ENCODE results near the gene CDCA7L.
"Not testable (repeated sequence)": the region's sequence is repeated elsewhere in the genome, so short reads cannot be mapped to it uniquely, and the experiment has no call there.

The CDCA7L gene

DNA sequence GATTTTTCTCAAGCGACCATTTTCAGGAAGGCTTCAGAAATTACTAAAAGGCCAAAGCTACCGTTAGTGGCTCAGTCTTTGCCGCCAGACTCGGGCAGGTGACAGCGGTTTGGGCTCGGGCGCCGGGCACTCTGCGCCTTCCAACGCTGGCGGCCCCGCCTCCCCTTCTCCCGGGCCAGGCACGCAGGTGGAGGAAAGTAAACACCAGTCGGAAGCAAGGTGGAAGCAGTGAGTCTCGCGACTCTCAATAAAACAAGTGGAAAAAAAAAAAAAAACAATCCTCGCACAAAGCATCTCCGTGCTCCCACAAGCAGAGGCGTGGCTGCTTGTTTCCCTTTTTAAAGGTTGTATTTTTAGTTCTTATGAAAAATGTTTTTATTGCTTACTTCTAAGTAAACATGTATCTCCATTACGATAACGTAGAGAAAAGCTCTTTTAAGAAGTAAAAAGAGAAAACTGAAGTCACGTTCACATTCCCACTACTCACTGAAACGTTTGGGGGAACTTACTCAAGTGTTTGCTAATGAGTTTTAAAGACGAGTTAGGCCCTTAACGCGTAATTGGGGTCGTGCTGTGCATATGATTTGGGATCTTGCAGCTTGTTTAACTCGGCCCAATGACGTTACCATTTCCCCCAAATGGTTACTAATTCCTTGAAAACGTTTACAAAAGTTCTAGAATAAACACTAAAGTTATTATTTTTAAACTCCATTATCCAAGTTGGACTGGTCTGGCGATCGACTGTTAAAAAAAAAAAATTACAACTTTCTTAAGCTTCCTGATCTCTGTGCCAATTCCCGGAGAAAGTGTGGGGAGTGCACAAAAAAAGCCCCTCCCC, 864 bp downstream of the CDCA7L start:
- DNase-seq (ENCODE audit: low read depth in 2 of 2): no peak

DNA sequence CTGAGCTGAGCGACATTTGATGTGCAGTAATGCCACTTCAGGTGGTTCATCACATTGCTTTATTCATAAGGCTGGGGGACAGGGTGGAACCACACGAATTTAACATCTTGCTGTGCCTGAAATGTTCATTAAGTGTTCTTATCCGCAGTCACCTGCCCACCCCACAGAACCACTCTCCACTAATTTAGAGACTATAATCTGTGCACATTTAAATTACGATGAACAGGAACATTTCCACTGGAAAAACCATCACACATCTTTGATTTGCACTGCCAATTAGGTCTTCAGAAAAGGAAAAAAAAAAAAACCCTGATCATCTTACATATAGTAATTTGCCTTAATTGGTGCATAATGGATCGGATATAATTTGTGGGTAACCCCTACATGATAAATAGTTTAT, 2.3 kb downstream of the CDCA7L start:
- DNase-seq (ENCODE audit: low read depth in 2 of 2): no peak

DNA sequence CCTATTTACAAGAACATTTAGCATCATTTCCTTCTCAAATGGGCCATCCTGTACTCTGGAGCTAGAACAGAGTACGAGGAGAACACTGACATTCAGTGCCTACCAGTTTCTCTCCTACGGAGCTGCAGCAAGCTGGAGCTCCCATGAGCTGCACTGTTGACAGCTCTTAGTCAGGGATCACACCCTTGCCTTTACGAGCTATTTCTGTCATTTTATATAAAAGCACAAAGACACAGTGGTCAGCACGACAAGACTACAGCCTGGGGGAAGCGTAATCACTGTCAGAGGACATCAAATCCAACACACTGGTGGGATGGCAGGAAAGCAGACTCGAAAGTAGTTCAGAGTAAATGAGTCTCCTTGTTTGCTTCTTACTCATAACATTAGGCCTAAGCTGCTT, 2.7 kb downstream of the CDCA7L start:
- no peak for DNase-seq (ENCODE audit: low read depth in 2 of 2)

DNA sequence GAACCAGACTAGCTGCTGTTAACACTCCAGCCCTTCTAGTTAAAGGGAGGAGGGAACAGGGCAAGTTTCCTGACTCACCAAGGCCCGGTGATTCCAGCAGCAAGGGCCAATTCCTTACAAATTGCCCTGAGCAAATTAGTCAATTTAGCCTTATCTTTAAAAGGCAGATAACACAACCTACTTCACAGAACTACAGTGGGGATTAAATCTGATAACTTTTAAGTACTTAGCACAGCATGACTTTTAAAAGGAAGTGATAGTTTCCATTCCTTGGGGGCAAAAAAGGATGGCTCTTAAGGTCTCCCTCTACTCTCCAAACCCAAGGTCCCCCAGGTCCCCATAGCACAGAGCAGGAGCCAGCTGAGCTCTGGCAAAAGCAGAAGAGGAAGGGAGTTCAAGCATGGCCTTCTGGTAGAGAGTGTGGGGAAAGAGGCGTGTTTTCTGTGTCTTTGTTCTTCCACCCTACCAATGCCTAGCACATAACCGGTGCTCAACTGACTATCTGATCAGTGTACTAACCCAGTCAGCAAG, 4.0 kb downstream of the CDCA7L start:
- no peak for DNase-seq (ENCODE audit: low read depth in 2 of 2)

DNA sequence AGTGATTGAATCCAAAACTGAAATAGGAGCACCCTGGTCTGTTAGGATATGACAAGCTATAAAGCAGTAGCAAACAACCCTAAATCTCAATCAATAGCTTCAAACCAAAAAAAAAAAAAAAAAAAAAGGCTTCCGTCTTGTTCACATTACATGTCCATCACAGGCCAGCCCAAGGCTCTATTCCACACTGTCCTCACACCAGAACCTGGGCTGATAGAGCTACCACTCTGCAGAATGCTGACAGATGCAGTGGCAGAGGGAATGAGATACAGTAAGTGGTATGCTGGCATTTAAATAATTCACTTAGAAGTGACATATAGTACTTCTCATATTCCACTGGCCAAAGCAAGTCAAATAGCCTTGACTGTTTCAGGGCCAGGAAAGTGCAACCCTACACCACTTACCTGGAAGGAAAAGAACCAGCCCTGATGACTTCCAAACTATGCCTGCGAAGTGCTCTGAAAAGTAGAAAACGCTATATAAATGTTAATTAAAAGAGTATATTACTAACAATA, 5.8 kb downstream of the CDCA7L start:
- DNase-seq (ENCODE audit: low read depth in 2 of 2): no peak

DNA sequence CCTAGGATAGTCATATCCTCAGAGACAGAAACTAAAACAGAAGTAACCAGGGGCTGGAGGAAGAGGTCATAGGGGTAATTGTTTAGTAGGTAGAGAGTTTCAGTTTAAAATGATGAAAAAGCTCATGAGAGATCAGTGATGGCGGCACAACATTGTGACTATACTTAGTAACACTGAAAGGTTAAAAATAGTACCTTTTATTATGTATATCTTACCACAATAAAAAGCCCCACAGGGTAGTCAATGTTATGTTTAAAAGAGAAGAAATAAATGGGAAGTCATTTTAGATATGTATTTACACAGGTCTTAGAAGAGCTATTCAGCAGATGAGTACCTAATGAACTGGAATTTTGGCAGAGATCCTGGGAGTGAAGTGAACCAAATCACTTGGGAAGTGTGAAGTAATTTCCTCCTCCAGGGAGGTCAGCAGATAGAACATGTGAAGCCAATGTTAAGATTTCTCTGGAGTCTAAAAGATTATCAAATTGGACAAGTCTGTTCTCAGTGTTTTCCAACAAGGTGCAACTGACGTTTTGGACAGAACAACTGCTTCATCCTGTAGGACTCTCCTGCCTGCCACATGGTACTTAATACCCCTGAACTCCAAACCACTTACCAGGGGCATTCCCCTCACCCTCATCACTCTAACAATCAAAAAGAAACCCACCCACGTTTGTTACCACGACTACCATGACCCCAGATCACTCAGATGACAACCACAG, 6.4 kb downstream of the CDCA7L start:
- peak in 1 of 2 donors; percentile 17 for DNase-seq (ENCODE audit: low read depth in 2 of 2)

DNA sequence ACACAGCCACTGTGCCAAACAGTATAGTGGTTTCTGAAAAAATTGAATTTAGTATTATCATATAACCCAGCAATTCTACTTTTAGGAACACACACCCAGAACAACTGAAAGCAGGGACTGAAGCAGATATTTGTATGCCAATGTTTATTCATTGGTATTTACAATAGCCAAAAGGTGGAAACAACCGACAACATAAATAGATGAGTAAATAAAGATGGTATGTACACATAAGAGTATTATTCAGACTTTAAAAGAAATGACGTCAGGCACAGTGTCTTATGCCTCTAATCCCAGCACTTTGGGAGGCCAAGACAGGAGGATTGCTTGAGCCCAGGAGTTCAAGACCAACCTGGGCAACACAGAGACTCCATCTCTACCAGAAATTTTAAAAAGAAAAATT, 7.2 kb downstream of the CDCA7L start:
- no peak for DNase-seq (ENCODE audit: low read depth in 2 of 2)

DNA sequence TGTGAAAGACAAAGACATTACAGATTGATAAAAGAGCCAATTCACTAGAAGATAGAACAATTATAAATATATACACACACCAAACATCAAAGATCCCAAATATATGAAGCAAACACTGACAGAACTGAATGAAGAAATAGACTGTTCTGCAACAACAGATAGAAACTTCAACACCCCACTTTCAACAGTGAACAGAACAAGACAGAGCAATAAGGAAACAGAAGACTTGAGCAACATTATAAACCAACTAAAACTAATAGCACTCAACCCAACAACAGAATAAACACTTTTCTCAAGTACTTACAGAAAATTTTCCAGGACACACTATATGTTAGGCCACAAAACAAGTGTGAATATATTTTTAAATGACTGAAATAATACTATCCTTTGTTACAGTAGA, 10.9 kb downstream of the CDCA7L start:
- no peak for DNase-seq (ENCODE audit: low read depth in 2 of 2)

DNA sequence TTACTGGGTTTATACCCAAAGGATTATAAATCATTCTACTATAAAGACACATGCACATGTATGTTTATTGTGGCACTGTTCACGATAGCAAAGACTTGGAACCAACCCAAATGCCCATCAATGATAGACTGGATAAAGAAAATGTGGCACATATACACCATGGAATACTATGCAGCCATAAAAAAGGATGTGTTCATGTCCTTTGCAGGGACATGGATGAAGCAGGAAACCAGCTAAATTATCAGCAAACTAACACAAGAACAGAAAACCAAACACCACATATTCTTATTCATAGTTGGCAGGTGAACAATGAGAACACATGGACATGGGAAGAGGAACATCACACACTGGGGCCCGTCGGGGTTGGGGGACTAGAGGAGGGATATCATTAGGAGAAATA, 12.4 kb downstream of the CDCA7L start:
- DNase-seq (ENCODE audit: low read depth in 2 of 2): not testable (repeated sequence)

DNA sequence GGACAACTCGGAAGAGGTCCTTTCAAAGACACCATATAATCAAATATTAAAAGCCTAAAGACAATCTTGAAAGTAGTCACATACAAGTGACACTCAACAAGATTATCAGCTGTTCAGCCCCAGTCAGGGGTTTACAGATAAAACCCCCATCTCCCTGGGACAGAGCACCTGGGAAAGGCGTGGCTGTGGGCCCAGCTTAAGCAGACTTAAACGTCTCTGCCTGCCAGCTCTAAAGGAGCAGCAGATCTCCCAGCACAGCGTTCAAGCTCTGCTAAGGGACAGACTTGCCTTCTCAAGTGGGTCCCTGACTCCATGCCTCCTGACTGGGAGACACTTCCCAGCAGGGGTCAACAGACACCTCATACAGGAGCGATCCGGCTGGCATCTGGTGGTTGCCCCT, 18.0 kb downstream of the CDCA7L start:
- DNase-seq (ENCODE audit: low read depth in 2 of 2): no peak

DNA sequence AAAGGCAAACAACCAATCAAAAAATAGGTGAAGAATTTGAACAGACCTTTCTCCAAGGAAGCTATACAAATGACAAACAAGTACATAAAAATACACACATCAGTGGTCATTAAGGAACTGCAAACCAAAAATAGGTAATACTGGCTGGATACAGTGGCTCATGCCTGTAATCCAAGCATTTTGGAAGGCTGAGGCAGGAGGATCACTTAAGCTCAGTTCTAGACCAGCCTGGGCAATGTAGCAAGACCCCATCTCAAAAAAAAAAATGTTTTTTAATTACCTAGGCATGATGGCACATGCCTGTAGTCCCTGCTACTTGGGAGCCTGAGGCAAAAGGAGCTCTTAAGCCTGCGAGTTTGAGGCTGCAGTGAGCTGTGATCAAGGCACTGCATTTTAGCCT, 19.3 kb downstream of the CDCA7L start:
- no peak for DNase-seq (ENCODE audit: low read depth in 2 of 2)

DNA sequence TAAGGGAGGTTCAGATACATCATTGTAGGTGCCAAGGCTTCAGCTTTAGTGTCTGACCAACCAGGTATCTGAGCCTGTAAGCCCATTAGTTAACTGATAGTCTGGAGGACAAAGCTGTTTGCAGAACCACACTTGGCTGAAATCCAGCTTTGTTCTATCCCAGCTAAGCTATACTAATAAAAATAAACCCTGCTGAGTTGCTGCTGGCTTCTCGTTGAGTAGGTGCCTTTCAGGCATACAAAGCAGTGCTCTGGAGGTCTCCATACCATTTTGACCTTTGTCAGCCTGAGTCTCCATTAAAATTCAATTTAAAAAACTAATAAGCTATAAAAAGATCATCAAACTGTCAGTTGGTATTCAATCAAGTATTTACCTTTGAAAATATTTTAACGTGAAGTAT, 22.0 kb downstream of the CDCA7L start:
- no peak for DNase-seq (ENCODE audit: low read depth in 2 of 2)

DNA sequence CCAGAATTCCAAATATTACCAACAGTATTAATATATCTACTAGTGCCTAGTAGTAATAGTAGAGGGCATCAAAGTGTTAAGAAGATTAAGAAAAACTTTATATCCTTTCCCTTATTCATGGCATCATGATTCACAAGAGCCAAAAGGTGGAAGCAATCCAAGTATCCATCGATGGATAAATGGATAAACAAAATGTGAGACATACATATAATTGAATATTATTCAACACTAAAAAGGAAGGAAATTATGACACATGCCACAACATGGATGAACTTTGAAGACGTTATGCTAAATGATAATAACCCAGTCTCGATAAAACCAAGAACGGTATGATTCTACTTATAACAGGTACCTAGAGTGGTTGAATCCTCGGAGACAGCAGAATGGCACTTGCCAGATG, 23.1 kb downstream of the CDCA7L start:
- DNase-seq (ENCODE audit: low read depth in 2 of 2): no peak

DNA sequence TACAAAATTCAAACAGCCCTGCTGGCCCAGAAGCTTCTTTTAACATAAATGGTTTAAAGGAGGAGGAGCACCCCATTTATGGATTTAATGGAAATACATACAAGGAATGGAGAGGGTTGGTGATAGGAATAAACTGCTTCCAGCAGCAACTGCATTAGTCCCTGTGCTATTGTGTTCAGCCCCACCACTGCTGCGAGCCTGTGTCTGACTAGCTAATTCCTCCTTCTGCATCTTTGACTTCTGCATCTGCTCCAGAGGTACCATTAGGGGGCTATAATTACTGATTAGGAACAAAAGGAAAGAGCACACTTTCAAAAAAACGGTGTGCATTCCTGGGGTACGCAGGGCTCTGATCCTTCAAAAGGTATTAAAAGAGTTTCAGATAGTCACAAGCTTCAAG, 24.8 kb downstream of the CDCA7L start:
- DNase-seq (ENCODE audit: low read depth in 2 of 2): no peak

DNA sequence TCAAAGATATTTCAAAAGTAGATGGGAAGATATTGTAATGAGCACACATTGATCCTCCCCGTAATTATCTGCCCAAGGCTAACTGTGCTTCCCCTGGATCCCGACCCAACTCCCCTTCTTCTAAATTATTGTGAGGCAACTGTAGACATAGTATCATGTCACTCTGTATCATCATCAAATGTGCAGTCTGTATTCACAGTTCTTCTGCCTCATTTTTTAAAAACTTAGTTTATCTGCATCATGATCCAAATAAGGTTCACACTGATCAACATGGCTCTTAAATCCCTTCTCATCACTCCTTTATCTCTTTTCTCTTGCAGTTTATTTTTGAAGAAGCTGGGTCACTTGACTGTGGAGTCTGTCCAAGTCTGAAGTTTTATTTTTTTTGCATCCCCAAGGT, 27.5 kb downstream of the CDCA7L start:
- DNase-seq (ENCODE audit: low read depth in 2 of 2): no peak

DNA sequence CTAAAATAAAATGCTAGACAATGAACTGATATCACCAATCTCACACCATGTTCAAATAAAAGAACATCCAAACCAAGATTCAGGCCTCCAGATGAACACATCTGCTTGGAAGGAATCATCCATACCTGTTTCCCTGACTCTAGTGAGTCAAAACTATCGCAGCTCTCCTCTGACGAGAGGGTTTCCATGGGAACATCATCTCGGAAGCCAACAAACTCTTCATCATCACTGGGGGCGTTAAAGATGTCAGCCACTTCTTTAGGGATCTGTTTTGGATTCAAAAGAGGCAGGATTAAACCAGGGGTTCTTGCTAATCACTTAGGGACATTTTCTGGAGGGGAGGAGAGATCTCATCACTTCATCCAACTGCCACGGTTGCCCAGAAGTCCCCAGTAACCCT, 29.1 kb downstream of the CDCA7L start:
- no peak for DNase-seq (ENCODE audit: low read depth in 2 of 2)

DNA sequence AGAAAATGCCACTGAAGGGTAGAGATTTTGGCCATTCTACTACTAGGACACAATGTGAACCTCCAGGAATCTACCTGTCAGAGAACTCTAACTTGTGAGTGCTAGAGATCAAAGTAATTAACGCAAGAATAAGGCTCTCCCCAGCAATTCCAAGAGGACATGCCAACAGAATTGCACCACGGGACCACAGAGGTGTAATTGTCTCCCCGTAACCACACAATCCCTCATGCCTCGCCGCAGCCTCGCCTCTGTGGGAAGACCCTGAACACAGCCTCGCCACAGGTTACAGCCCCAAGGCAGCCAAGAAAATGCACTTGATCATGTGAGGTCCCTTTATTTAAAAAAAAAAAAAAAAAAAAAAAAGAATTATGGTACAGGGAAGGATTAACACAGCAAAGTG, 29.5 kb downstream of the CDCA7L start:
- DNase-seq (ENCODE audit: low read depth in 2 of 2): no peak

DNA sequence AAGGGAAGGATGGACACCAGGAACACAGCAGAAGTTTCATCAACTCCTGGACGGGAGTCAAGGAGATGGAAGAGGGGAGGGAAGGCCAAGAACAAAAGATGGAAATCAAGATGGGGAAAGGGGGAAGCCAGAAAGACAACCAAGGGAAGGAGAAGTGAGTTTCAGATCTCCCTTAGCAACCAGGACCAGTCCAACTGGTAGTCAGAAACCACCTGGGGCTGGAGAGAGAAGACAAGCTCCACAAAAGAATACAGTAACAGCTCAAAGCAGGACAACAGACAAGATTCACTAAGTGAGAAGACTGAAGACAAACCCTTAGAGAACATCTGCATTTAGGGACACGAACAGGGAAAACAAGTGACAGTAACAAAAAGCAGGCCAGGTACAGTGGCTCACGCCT, 30.6 kb downstream of the CDCA7L start:
- DNase-seq (ENCODE audit: low read depth in 2 of 2): no peak

DNA sequence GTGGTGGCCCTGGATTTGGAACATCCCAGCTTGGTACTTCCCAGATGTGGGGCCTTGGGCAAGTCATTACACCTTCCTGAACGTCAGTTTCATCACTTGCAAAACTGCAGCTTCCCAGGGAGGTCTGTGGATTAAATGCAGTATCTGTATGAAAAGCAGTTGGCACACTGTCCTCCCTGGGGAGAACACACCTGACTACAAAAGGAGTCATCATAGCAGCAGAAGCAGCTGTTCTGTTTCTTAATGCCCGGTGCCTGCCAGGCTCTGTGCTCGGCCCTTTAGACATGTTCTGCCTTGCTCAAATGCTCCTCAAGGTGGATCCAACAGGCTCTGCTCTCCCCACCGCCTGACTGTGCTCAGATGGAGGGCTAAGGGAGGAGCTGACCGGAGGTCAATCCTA, 31.0 kb downstream of the CDCA7L start:
- DNase-seq (ENCODE audit: low read depth in 2 of 2): no peak

DNA sequence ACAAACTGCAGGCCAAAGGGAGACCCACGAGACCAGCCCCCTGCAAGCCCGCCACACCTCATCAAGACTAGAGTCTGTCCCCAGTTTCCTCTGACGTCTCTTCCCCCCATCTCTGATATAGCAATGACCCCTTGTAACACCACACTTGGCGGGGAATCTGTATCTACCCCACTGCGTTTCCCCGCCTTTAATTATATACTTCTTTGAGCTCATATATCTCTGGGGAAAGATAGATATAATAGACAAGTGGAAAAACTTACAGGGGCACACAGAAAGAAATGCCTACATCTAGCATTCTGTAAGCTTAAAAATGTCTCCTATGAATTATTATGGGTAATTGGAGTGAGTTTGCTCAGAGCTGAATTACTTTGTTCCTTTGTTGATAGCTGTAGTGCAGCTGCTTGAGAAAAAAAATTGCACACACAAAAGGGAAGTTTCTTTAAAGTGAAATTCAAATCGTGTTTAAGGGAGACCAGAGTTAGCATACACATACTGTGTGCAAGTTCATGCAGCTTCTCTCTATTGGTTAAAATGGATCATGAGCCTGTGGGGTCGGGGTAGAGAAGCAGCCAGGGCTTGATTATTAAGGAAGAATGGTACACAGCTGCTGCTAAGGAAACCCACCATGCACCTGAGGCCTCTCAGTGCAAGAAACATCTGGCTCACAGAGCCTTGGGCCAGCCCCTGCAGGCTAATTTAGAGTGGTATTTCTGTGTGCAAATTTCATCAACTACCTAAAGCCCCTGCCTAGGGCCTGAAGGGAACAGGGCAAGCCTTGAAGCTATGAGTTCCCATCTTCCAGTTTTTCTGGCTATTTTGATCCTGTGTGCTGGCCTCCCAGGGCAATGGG, 32.5 kb downstream of the CDCA7L start:
- DNase-seq (ENCODE audit: low read depth in 2 of 2): no peak

DNA sequence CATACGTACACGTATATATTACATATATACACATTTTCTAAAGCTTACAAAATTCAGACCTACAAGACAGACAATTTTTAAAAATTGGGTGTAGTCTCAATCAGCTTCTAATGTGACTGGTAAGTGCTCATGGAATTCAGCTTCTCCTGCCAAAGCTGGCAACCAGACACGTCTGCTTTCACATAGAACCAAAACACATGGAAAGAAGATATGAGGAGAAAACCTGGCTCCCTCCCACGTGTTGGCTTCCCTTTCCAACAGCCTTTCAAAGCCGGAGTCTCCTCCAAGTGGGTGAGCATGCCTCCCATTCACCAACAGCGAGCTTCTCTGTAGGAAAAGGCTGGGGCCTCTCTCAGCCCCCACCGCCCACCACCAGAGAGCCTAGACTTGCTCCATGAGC, 33.4 kb downstream of the CDCA7L start:
- DNase-seq (ENCODE audit: low read depth in 2 of 2): no peak

DNA sequence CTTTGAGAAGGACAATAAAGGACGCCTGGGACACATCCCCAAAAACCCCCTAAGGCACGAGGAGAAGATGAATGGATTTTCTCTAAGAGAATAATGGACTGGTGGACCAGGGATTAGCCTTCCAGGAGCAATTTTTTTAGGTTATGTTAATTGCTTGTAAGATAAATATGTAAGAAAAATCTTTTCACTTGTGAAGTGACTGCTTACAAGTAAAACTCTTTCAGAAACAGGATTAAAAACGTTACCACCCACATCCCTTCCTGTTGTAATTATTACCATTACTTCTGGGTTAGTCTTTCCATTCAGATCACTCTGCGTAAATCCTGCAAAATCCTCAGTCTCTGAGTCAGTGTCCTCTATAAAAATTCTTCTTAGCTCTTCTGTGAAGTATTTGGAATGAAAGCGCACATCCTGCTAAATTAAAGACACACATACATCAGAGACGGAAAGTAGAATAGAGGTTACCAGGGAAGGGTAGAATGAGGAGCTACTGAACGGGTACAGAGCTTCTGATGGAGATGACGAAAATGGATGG, 34.3 kb downstream of the CDCA7L start:
- no peak for DNase-seq (ENCODE audit: low read depth in 2 of 2)

Data from stimulated activated CD4-positive, alpha-beta T cell treated with anti-CD3 and anti-CD28 coated beads, Interleukin-1b, Interleukin-23, amount 100 ng/mL, for 1 hour (primary cell).